ENCODE measurements around the gene DGKI. TPM values are rescaled to one million over a fixed set of nuclear protein-coding genes. Genes with fewer than 3 reads are reported as not detected.
A peak's percentile ranks its signal among the peaks of the same experiment; 100 is the strongest.

DGKI gene
- total RNA-seq, 2 donors from 2014 or later: 17.8 to 18.2 TPM

GRCh38 chr7:137789215-137789882 lies 57.4 kb downstream of the DGKI start:
- Mint-ChIP-seq H3K4me1 (ENCODE audit: low read depth) (no peaks in the 10 kb centered on the region), H3K36me3 (ENCODE audit: insufficient read depth in 2 of 2) (peaks cover 2% of the 10 kb centered on the region in 2 donors), H3K27ac (no peak overlapping the region), H3K4me3 (no peak overlapping the region), H3K9me3 (peaks cover 3% of the 10 kb centered on the region in 2 donors), H3K27me3 (ENCODE audit: low read depth) (peaks cover 30% of the 10 kb centered on the region)
- ATAC-seq (replicated peaks in 1 of 2): no peak
- DNase-seq: no peak

- no peak for DNase-seq
- Mint-ChIP-seq H3K9me3 (peaks cover 3% of the 10 kb centered on the region in 2 donors), H3K27me3 (ENCODE audit: low read depth) (peaks cover 38% of the 10 kb centered on the region), H3K4me1 (ENCODE audit: low read depth) (no peaks in the 10 kb centered on the region), H3K27ac (no peak overlapping the region), H3K4me3 (no peak overlapping the region), H3K36me3 (ENCODE audit: insufficient read depth in 2 of 2) (peaks cover 2% of the 10 kb centered on the region in 2 donors)
- no peak for ATAC-seq (replicated peaks in 1 of 2)
Observed at GRCh38 chr7:137787301-137787976, 59.3 kb downstream of the DGKI start.

GRCh38 chr7:137778511-137778910 lies 68.3 kb downstream of the DGKI start:
- Mint-ChIP-seq H3K4me3 (no peak overlapping the region), H3K27me3 (ENCODE audit: low read depth) (peaks cover 33% of the 10 kb centered on the region), H3K36me3 (ENCODE audit: insufficient read depth in 2 of 2) (no peaks in the 10 kb centered on the region), H3K27ac (no peak overlapping the region), H3K9me3 (no peaks in the 10 kb centered on the region), H3K4me1 (ENCODE audit: low read depth) (peaks cover 4% of the 10 kb centered on the region)
- ATAC-seq (replicated peaks in 1 of 2) (no peak), DNase-seq (no peak)

- Mint-ChIP-seq H3K27ac (no peak overlapping the region), H3K9me3 (no peaks in the 10 kb centered on the region), H3K27me3 (ENCODE audit: low read depth) (peaks cover 12% of the 10 kb centered on the region), H3K36me3 (ENCODE audit: insufficient read depth in 2 of 2) (no peaks in the 10 kb centered on the region), H3K4me1 (ENCODE audit: low read depth) (peaks cover 4% of the 10 kb centered on the region), H3K4me3 (peak overlapping the region; percentile 53 to 64)
- DNase-seq: no peak
- peak; percentile 29 to 57 for ATAC-seq (replicated peaks in 1 of 2)
Observed at GRCh38 chr7:137774793-137775201, 72.0 kb downstream of the DGKI start.

GRCh38 chr7:137772748-137773147 lies 74.0 kb downstream of the DGKI start:
- H3K27me3 Mint-ChIP-seq (ENCODE audit: low read depth): peaks cover 8% of the 10 kb centered on the region

GRCh38 chr7:137772316-137772715 lies 74.5 kb downstream of the DGKI start:
- DNase-seq: no peak
- H3K9me3 Mint-ChIP-seq: no peaks in the 10 kb centered on the region
- H3K27me3 Mint-ChIP-seq (ENCODE audit: low read depth): peaks cover 8% of the 10 kb centered on the region
- H3K4me1 Mint-ChIP-seq (ENCODE audit: low read depth): peaks cover 4% of the 10 kb centered on the region
- peak overlapping the region in 1 of 2 donors; percentile 20 for H3K4me3 Mint-ChIP-seq
- no peak overlapping the region for H3K27ac Mint-ChIP-seq
- H3K36me3 Mint-ChIP-seq (ENCODE audit: insufficient read depth in 2 of 2): no peaks in the 10 kb centered on the region
- no peak for ATAC-seq (replicated peaks in 1 of 2)

More at GRCh38 chr7:137772748-137773147, 74.0 kb downstream of the DGKI start:
- H3K4me3 Mint-ChIP-seq: peak overlapping the region in 1 of 2 donors; percentile 20
- ATAC-seq (replicated peaks in 1 of 2) (peak; percentile 60 to 71), DNase-seq (no peak)
- peaks cover 4% of the 10 kb centered on the region for H3K4me1 Mint-ChIP-seq (ENCODE audit: low read depth)
- peak overlapping the region; percentile 17 for H3K27ac Mint-ChIP-seq
- no peaks in the 10 kb centered on the region for H3K36me3 Mint-ChIP-seq (ENCODE audit: insufficient read depth in 2 of 2)
- no peaks in the 10 kb centered on the region for H3K9me3 Mint-ChIP-seq

- Mint-ChIP-seq H3K36me3 (ENCODE audit: insufficient read depth in 2 of 2) (no peaks in the 10 kb centered on the region), H3K9me3 (no peaks in the 10 kb centered on the region), H3K27ac (no peak overlapping the region), H3K4me3 (no peak overlapping the region), H3K4me1 (ENCODE audit: low read depth) (peaks cover 4% of the 10 kb centered on the region), H3K27me3 (ENCODE audit: low read depth) (peaks cover 7% of the 10 kb centered on the region)
- no peak for DNase-seq
- ATAC-seq (replicated peaks in 1 of 2): no peak
Observed at GRCh38 chr7:137771679-137772078, 75.1 kb downstream of the DGKI start.

GRCh38 chr7:137771273-137771672 lies 75.5 kb downstream of the DGKI start:
- no peak for DNase-seq
- no peak for ATAC-seq (replicated peaks in 1 of 2)
- Mint-ChIP-seq H3K27ac (no peak overlapping the region), H3K27me3 (ENCODE audit: low read depth) (peaks cover 4% of the 10 kb centered on the region), H3K4me3 (no peak overlapping the region), H3K9me3 (peaks cover 0 to under 1% of the 10 kb centered on the region in 2 donors), H3K36me3 (ENCODE audit: insufficient read depth in 2 of 2) (no peaks in the 10 kb centered on the region), H3K4me1 (ENCODE audit: low read depth) (peaks cover 4% of the 10 kb centered on the region)

- H3K36me3 Mint-ChIP-seq (ENCODE audit: insufficient read depth in 2 of 2): no peaks in the 10 kb centered on the region
- H3K4me1 Mint-ChIP-seq (ENCODE audit: low read depth): no peaks in the 10 kb centered on the region
- no peak for DNase-seq
- ATAC-seq (replicated peaks in 1 of 2): no peak
- peaks cover 13% of the 10 kb centered on the region for H3K27me3 Mint-ChIP-seq (ENCODE audit: low read depth)
- H3K9me3 Mint-ChIP-seq: peaks cover 0 to 1% of the 10 kb centered on the region in 2 donors
- no peak overlapping the region for H3K27ac Mint-ChIP-seq
- no peak overlapping the region for H3K4me3 Mint-ChIP-seq
Observed at GRCh38 chr7:137768366-137768765, 78.4 kb downstream of the DGKI start.

- peaks cover 0 to 2% of the 10 kb centered on the region in 2 donors for H3K36me3 Mint-ChIP-seq (ENCODE audit: insufficient read depth in 2 of 2)
- H3K9me3 Mint-ChIP-seq: peaks cover 0 to 1% of the 10 kb centered on the region in 2 donors
- no peaks in the 10 kb centered on the region for H3K4me1 Mint-ChIP-seq (ENCODE audit: low read depth)
- no peak overlapping the region for H3K4me3 Mint-ChIP-seq
- H3K27ac Mint-ChIP-seq: no peak overlapping the region
- DNase-seq (no peak), ATAC-seq (replicated peaks in 1 of 2) (no peak)
- H3K27me3 Mint-ChIP-seq (ENCODE audit: low read depth): peaks cover 15% of the 10 kb centered on the region
Observed at GRCh38 chr7:137762334-137762733, 84.4 kb downstream of the DGKI start.

GRCh38 chr7:137760111-137760510 lies 86.7 kb downstream of the DGKI start:
- Mint-ChIP-seq H3K36me3 (ENCODE audit: insufficient read depth in 2 of 2) (peaks cover 0 to 2% of the 10 kb centered on the region in 2 donors), H3K9me3 (no peaks in the 10 kb centered on the region), H3K4me1 (ENCODE audit: low read depth) (no peaks in the 10 kb centered on the region), H3K27ac (no peak overlapping the region), H3K4me3 (no peak overlapping the region), H3K27me3 (ENCODE audit: low read depth) (peaks cover 10% of the 10 kb centered on the region)
- ATAC-seq (replicated peaks in 1 of 2): no peak
- no peak for DNase-seq

GRCh38 chr7:137757146-137757925 lies 89.4 kb downstream of the DGKI start:
- no peak overlapping the region for H3K4me3 Mint-ChIP-seq
- H3K27me3 Mint-ChIP-seq (ENCODE audit: low read depth): peaks cover 31% of the 10 kb centered on the region
- no peaks in the 10 kb centered on the region for H3K4me1 Mint-ChIP-seq (ENCODE audit: low read depth)
- no peaks in the 10 kb centered on the region for H3K9me3 Mint-ChIP-seq
- H3K36me3 Mint-ChIP-seq (ENCODE audit: insufficient read depth in 2 of 2): peaks cover 0 to 2% of the 10 kb centered on the region in 2 donors
- DNase-seq (no peak), ATAC-seq (replicated peaks in 1 of 2) (no peak)
- H3K27ac Mint-ChIP-seq: no peak overlapping the region
